Vagina (tissue), 2 donors: ENCODE results near the gene CHKB. TPM values are rescaled to one million over a fixed set of nuclear protein-coding genes. Genes with fewer than 3 reads are reported as not detected.
A peak's percentile ranks its signal among the peaks of the same experiment; 100 is the strongest.

Experiments
- DNase-seq, 2 donors: peaks; one replicate each; pipeline ENCODE4 v3.0.0-alpha.2; 2017; ENCODE audit errors: extremely low spot score in 2 of 2
- H3K27ac ChIP-seq: fragments of 200-600 bp; sonication (generic); one replicate; pipeline ENCODE4 v1.5.1; 2019
- H3K27me3 ChIP-seq: fragments of 200-600 bp; sonication (generic); one replicate; pipeline ENCODE4 v1.5.1; 2019
- H3K36me3 ChIP-seq, 2 donors: fragments of 200-600 bp; sonication (generic); one replicate each; pipeline ENCODE4 v1.5.1; 2017 to 2019
- H3K4me1 ChIP-seq: fragments of 200-600 bp; sonication (generic); one replicate; pipeline ENCODE4 v1.5.1; 2019
- H3K4me3 ChIP-seq, 2 donors: fragments of 200-600 bp; sonication (generic); 1 replicate in 1 of 2; 2 replicates in 1 of 2; pipeline ENCODE4 v1.5.1; 2016 to 2019
- H3K9me3 ChIP-seq: fragments of 200-600 bp; sonication (generic); one replicate; pipeline ENCODE4 v1.5.1; 2019
- POLR2A ChIP-seq, 2 donors: fragments of 450-650 bp; IDR thresholded peaks; one replicate each; pipeline ENCODE4 v1.6.1; 2017; ENCODE audit warnings: antibody characterized with exemption in 2 of 2, mild to moderate bottlenecking in 2 of 2, moderate library complexity in 2 of 2
- POLR2AphosphoS5 ChIP-seq, 2 donors: sonication (generic); formaldehyde crosslinking; IDR thresholded peaks; one replicate each; pipeline ENCODE4 v1.9.0; 2017; ENCODE audit warnings: antibody characterized with exemption in 2 of 2, mild to moderate bottlenecking in 2 of 2, low read depth in 1 of 2; ENCODE audit not compliant: insufficient read depth in 1 of 2
- intact Hi-C: fragments of 100-400 bp; cut with DNase I; formaldehyde crosslinking; loops from one replicate; pipeline ENCODE4 v1.15.1; 2023
- total RNA-seq: library from RNA; depleted of rRNA; stranded (reverse); fragments of >200 nt; gene quantifications from one replicate; pipeline ENCODE4 v1.2.3, GENCODE V29; 2016
- TF ChIP-seq, protein P1 (sequence below), 3 experiments: fragments of 450-650 bp in 2 of 3; fragments of 200-600 bp in 1 of 3; sonication (generic) in 1 of 3; IDR thresholded peaks; one replicate each; pipeline ENCODE4 v1.5.1; 2017 to 2019; ENCODE audit warnings: antibody characterized with exemption in 3 of 3, mild to moderate bottlenecking in 2 of 3, moderate library complexity in 2 of 3

The CHKB gene, protein sequence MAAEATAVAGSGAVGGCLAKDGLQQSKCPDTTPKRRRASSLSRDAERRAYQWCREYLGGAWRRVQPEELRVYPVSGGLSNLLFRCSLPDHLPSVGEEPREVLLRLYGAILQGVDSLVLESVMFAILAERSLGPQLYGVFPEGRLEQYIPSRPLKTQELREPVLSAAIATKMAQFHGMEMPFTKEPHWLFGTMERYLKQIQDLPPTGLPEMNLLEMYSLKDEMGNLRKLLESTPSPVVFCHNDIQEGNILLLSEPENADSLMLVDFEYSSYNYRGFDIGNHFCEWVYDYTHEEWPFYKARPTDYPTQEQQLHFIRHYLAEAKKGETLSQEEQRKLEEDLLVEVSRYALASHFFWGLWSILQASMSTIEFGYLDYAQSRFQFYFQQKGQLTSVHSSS
- 51.6 TPM for total RNA-seq

DNA sequence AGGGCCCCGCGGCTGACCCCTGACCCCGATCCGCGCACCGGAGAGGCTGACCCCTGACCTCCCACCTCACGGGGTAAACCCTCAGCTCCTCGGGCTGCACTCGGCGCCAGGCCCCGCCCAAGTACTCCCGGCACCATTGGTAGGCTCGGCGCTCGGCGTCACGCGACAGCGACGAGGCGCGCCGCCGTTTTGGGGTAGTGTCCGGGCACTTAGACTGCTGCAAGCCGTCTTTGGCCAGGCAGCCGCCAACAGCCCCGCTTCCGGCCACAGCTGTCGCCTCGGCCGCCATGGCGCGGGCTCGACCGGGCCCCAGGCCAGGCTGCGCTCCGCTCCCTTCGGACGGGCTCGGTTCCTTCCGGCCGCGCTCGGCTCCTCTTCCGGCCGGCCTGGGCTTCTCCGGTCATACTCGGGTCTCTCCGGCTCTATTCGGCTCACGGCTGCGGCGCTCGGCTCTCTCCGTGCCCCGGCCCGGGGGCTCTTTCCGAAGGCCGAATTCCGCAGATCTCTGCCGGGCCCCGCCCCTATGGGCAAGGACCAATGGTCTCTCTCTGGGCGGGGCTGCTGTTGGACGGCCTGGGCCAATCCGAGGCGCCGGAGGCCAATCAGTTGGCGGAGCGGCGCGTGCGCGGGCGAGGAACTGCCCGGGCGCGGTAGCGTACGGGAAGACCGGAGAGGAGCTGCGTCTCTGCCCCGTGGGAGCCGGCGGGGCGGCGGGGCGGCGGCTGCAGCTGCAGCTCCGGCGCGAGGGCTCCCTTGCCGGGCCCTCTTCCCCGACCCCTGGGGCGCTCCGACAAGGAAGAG lies at the start of gene CHKB:
TSS of gene CHKB (minus strand) at position 357 of the 801 bp plus-strand sequence. CDS start at position 289, 68 bp downstream.
- peak within 1 kb of the TSS; percentile 97 for H3K27ac ChIP-seq
- no peaks in the 10 kb centered on the region for H3K9me3 ChIP-seq
- intact Hi-C loops, result loop anchor here (5.0 kb wide), 2 partner anchors 40 to 55 kb away; partner anchors contain the start of gene SCO2
- peaks cover 28% of the 10 kb centered on the region for H3K4me1 ChIP-seq
- no peaks in the 10 kb centered on the region for H3K36me3 ChIP-seq
- H3K27me3 ChIP-seq, result no peaks in the 10 kb centered on the region
- peak in 1 of 2 donors; percentile 97 for DNase-seq
- TF ChIP-seq, protein P1, sequence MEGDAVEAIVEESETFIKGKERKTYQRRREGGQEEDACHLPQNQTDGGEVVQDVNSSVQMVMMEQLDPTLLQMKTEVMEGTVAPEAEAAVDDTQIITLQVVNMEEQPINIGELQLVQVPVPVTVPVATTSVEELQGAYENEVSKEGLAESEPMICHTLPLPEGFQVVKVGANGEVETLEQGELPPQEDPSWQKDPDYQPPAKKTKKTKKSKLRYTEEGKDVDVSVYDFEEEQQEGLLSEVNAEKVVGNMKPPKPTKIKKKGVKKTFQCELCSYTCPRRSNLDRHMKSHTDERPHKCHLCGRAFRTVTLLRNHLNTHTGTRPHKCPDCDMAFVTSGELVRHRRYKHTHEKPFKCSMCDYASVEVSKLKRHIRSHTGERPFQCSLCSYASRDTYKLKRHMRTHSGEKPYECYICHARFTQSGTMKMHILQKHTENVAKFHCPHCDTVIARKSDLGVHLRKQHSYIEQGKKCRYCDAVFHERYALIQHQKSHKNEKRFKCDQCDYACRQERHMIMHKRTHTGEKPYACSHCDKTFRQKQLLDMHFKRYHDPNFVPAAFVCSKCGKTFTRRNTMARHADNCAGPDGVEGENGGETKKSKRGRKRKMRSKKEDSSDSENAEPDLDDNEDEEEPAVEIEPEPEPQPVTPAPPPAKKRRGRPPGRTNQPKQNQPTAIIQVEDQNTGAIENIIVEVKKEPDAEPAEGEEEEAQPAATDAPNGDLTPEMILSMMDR (IDR thresholded peaks at IDR 0.05), result no peak
- TF ChIP-seq POLR2AphosphoS5 (IDR thresholded peaks at IDR 0.05; ENCODE audit: insufficient read depth in 1 of 2, low read depth in 1 of 2), result peak; percentile 76 to 86
- peak; percentile 66 to 93 for TF ChIP-seq POLR2A (IDR thresholded peaks at IDR 0.05)
- H3K4me3 ChIP-seq, result peak within 1 kb of the TSS; percentile 77 to 81

DNA sequence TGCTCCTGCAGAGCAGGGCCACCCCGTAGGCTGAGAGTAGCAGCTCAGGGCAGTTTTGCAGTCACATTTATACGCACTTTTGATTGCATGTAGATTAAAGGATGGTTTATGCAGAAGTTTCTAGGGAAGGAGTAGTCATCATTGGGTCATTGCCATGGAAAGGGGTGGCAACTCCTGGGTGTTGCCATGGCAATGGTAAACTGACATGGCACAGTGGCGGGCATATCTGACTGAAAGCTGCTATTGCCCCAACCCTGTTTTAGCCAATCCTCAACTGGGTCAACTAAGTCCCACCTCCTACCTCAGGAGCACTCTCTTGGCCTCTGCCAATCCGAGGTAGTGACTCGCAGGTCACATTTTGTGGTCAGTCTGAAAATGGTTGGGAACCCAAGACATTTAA lies 47.7 kb upstream of the CHKB start:
- intact Hi-C loops, result no loop called here
- TF ChIP-seq, protein P1 (IDR thresholded peaks at IDR 0.05), result no peak
- TF ChIP-seq POLR2A (IDR thresholded peaks at IDR 0.05), result no peak
- no peak for TF ChIP-seq POLR2AphosphoS5 (IDR thresholded peaks at IDR 0.05; ENCODE audit: insufficient read depth in 1 of 2, low read depth in 1 of 2)
- Histone ChIP-seq H3K4me1 (peaks cover 19% of the 10 kb centered on the region), H3K4me3 (no peak overlapping the region), H3K36me3 (no peaks in the 10 kb centered on the region), H3K27me3 (no peaks in the 10 kb centered on the region), H3K27ac (no peak overlapping the region), H3K9me3 (no peaks in the 10 kb centered on the region)
- no peak for DNase-seq

DNA sequence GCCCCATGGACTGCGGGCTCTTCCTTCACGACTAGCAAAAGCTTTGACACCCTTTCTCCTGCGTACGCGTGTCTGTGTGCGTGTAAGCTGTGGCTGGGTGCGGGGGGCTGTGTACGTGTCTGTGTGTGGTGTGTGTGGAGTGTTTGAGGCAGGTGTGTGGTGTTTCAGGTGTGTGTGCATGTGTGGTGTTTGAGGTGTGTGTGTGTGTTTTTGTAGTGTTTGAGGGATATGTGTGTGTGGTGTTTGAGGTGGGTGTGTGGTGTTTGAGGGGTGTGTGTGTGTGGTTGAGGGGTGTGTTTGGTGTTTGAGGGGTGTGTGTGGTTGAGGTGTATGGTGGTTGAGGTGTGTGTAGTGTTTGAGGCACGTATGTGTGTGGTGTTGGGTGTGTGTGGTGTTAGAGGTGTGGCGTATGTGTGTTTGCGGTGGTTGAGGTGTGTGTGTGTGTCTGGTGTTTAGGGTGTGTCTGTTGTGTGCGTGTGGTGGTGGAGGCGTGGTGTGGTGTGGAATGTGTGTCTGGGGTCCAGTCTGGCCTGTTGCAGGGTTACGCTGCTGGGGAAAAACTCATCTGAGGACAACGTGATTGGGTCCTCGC lies 46.0 kb upstream of the CHKB start:
- DNase-seq, result peak in 1 of 2 donors; percentile 85
- H3K27ac ChIP-seq, result peak overlapping the region; percentile 57

DNA sequence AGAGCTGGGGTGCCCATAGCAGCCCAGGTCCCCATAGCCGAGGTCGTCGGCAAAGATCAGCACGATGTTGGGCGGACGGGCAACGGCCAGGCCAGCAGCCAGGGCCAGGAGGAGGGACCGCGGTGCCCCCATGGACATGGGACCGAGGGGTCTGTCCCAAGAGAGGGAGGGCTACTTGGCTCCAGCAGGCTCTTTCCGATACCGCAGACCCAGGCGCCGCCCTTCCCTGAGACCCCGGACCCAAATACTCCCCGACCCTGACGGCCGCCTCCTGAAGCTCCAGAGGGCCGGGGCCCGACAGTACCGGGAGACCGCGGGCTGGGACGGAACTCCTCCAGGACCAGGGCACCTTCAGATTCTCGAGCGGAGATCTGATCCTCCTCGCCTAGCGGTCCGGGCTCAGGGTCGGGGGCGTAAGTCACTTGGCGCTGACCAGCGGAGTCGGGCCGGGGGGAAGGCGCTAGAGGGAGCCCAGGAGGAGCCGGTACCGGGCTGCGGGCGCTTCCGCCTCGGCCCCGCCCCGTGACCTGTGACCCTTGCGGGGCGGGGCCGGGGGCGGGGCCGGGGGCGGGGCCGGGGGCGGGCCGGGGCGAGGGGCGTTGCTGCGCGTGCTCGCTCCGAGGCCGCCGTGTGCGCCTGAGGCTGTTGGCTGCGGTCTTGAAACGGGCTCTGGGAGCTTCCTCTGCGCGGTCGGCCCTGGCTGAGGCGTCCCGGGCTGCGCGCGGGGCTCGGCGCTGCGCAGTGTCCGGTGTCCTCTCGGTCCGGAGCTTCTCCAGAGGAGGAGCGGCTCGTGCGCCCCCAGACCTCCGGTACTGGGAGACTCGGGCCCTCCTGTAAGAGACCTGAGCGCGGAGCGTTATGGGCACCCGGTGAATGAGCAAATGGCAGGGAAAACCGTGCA lies 45.2 kb upstream of the CHKB start, which contains the start of gene ARSA:
TSS of gene ARSA (minus strand) at position 511 of the 901 bp plus-strand sequence. CDS start at position 138, 373 bp downstream.
- peak; percentile 90 to 96 for DNase-seq
- Histone ChIP-seq H3K9me3 (no peaks in the 10 kb centered on the region), H3K4me3 (peak within 1 kb of the TSS; percentile 58 to 85), H3K4me1 (peaks cover 19% of the 10 kb centered on the region), H3K27me3 (no peaks in the 10 kb centered on the region), H3K36me3 (no peaks in the 10 kb centered on the region), H3K27ac (peak within 1 kb of the TSS; percentile 77)
- TF ChIP-seq POLR2A (IDR thresholded peaks at IDR 0.05) (peak in 1 of 2 donors; percentile 16), POLR2AphosphoS5 (IDR thresholded peaks at IDR 0.05; ENCODE audit: insufficient read depth in 1 of 2, low read depth in 1 of 2) (peak; percentile 20 to 69)
- TF ChIP-seq, protein P1 (IDR thresholded peaks at IDR 0.05), result no peak
- intact Hi-C loops, result no loop called here

More for the DNA sequence above, 46.0 kb upstream of the CHKB start:
- TF ChIP-seq, protein P1 (IDR thresholded peaks at IDR 0.05), result no peak
- no peak for TF ChIP-seq POLR2AphosphoS5 (IDR thresholded peaks at IDR 0.05; ENCODE audit: insufficient read depth in 1 of 2, low read depth in 1 of 2)
- no peak for TF ChIP-seq POLR2A (IDR thresholded peaks at IDR 0.05)
- Histone ChIP-seq H3K27me3 (no peaks in the 10 kb centered on the region), H3K4me1 (peaks cover 19% of the 10 kb centered on the region), H3K36me3 (no peaks in the 10 kb centered on the region), H3K9me3 (no peaks in the 10 kb centered on the region), H3K4me3 (peak overlapping the region; percentile 58 to 85)
- intact Hi-C loops, result no loop called here
